ENCODE data around the gene SLC51B.
"Not testable (repeated sequence)": the region's sequence is repeated elsewhere in the genome, so short reads cannot be mapped to it uniquely, and the experiment has no call there.

The SLC51B gene

DNA sequence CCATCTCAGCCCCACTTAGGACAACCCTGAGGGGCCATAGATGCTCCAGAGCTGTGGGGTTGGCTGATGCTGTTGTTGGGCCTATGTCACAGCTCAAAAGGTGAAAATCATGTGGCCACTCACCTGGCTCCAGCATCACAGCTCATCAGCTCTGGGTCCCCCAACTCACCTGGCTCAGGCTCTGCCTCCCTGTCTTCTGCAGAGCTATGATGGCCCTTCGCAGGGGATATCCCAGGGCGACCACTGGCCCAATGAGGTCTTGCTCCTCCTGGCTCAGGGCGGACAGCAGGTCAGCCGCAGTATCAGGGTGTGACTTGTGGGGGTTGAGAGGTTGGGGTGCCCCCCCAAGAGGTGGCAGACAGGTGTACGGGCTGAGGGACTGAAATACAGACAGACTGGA lies 54.1 kb downstream of the SLC51B start:
- Histone ChIP-seq H3K4me3 (ENCODE audit: low read length) (no peak overlapping the region), H3K27me3 (ENCODE audit: control insufficient read depth, insufficient read depth, low read length) (peaks cover 13% of the 10 kb centered on the region), H3K4me1 (ENCODE audit: control insufficient read depth, low read depth, low read length) (no peaks in the 10 kb centered on the region), H3K36me3 (ENCODE audit: control insufficient read depth, low read depth, low read length) (no peaks in the 10 kb centered on the region), H3K9ac (ENCODE audit: low read length) (no peak overlapping the region), H3K27ac (ENCODE audit: low read length) (no peak overlapping the region), H3K9me3 (ENCODE audit: control insufficient read depth, low read depth, low read length) (no peaks in the 10 kb centered on the region)

GRCh38 chr15:65099801-65100200 lies 54.6 kb downstream of the SLC51B start:
- H3K27me3 ChIP-seq (ENCODE audit: control insufficient read depth, insufficient read depth, low read length): peaks cover 13% of the 10 kb centered on the region
- not testable (repeated sequence) for H3K36me3 ChIP-seq (ENCODE audit: control insufficient read depth, low read depth, low read length); H3K27ac ChIP-seq (ENCODE audit: low read length); H3K4me3 ChIP-seq (ENCODE audit: low read length); H3K9me3 ChIP-seq (ENCODE audit: control insufficient read depth, low read depth, low read length); H3K9ac ChIP-seq (ENCODE audit: low read length); H3K4me1 ChIP-seq (ENCODE audit: control insufficient read depth, low read depth, low read length)

GRCh38 chr15:65100442-65100841 lies 55.3 kb downstream of the SLC51B start:
- Histone ChIP-seq H3K36me3 (ENCODE audit: control insufficient read depth, low read depth, low read length) (no peaks in the 10 kb centered on the region), H3K27me3 (ENCODE audit: control insufficient read depth, insufficient read depth, low read length) (peaks cover 13% of the 10 kb centered on the region), H3K9ac (ENCODE audit: low read length) (no peak overlapping the region), H3K9me3 (ENCODE audit: control insufficient read depth, low read depth, low read length) (no peaks in the 10 kb centered on the region), H3K4me3 (ENCODE audit: low read length) (no peak overlapping the region), H3K27ac (ENCODE audit: low read length) (no peak overlapping the region), H3K4me1 (ENCODE audit: control insufficient read depth, low read depth, low read length) (no peaks in the 10 kb centered on the region)

DNA sequence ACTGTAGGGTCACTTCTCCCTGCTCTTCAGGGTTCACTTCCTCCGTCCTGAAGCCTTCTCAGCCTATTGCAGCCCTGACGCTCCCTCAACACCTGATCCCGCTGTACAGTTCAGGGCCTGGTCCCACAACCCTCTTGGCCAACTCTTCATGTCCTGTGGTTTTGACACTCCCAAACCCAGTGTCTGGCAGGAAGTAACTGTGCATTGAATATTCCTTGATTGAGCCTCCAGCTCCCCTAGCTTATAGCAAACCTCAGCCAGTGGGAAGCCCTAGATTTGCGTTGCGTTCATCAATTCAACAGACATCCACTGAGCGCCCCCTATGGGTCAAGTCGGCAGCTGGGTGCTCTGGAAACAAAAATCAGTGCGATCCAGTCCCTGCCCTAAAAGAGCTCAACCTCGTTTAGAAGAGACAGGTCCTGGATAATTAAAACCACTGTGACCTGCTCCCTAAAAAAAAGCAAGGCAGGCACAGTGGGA lies 56.3 kb downstream of the SLC51B start:
- H3K9ac ChIP-seq (ENCODE audit: low read length): no peak overlapping the region
- no peaks in the 10 kb centered on the region for H3K4me1 ChIP-seq (ENCODE audit: control insufficient read depth, low read depth, low read length)
- H3K36me3 ChIP-seq (ENCODE audit: control insufficient read depth, low read depth, low read length): no peaks in the 10 kb centered on the region
- peak overlapping the region; percentile 52 for H3K4me3 ChIP-seq (ENCODE audit: low read length)
- H3K9me3 ChIP-seq (ENCODE audit: control insufficient read depth, low read depth, low read length): no peaks in the 10 kb centered on the region
- H3K27me3 ChIP-seq (ENCODE audit: control insufficient read depth, insufficient read depth, low read length): peaks cover 13% of the 10 kb centered on the region
- H3K27ac ChIP-seq (ENCODE audit: low read length): no peak overlapping the region

DNA sequence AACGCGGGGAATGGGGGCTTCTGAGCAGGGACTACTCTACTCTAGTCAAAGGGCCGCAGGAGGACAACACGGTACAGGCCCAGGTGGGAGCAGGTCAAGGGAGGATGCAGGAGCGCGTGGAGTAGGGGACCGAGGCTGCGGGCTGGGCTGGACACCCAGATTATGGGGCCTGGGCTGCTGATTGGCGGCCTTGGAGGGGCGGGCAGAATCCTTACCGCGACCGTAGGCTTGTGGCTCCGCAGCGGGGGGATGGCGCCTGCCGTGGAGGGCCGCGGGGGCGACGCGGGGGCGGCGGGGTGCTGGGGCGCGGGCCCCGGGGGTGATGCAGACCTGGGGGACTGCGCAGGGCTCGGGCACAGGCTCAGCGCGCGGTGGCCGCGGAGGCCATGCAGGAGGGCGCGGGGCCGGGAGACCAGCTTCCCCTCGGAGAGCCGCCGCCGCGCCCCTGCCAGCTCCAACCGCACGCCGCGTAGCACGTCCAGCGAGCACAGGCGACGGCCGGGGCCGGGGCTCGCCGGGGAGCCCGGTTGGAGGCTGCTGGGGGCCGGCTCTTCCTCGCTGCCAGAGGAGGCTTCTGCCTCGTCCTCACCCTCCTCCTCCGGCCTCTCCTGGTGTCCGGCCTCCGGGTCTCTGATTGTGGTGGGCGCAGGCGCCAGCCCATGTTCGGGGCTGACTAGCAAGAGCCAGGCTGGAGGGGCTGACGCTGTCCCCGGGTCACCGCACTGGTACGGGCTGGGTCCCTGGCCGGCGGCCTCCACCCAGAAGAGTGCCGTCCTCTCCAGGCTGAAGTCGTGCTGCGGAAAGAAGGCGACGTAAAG lies 56.9 kb downstream of the SLC51B start:
- H3K36me3 ChIP-seq (ENCODE audit: control insufficient read depth, low read depth, low read length): no peaks in the 10 kb centered on the region
- no peaks in the 10 kb centered on the region for H3K4me1 ChIP-seq (ENCODE audit: control insufficient read depth, low read depth, low read length)
- H3K9ac ChIP-seq (ENCODE audit: low read length): no peak overlapping the region
- H3K4me3 ChIP-seq (ENCODE audit: low read length): peak overlapping the region; percentile 52
- H3K9me3 ChIP-seq (ENCODE audit: control insufficient read depth, low read depth, low read length): no peaks in the 10 kb centered on the region
- H3K27ac ChIP-seq (ENCODE audit: low read length): no peak overlapping the region
- peaks cover 13% of the 10 kb centered on the region for H3K27me3 ChIP-seq (ENCODE audit: control insufficient read depth, insufficient read depth, low read length)

- Histone ChIP-seq H3K36me3 (ENCODE audit: control insufficient read depth, low read depth, low read length) (no peaks in the 10 kb centered on the region), H3K9ac (ENCODE audit: low read length) (no peak overlapping the region), H3K4me1 (ENCODE audit: control insufficient read depth, low read depth, low read length) (no peaks in the 10 kb centered on the region), H3K27me3 (ENCODE audit: control insufficient read depth, insufficient read depth, low read length) (peaks cover 13% of the 10 kb centered on the region), H3K27ac (ENCODE audit: low read length) (no peak overlapping the region), H3K9me3 (ENCODE audit: control insufficient read depth, low read depth, low read length) (no peaks in the 10 kb centered on the region), H3K4me3 (ENCODE audit: low read length) (peak overlapping the region; percentile 52)
These were observed 57.7 kb downstream of the SLC51B start for GRCh38 chr15:65102912-65103311.
